Measurements from ENCODE around the gene NUMB. TPM values are rescaled to one million over a fixed set of nuclear protein-coding genes. Genes with fewer than 3 reads are reported as not detected.
A peak's percentile ranks its signal among the peaks of the same experiment; 100 is the strongest.

The NUMB gene
- total and polyA plus RNA-seq, 2 of the 13 experiments (the other 11 are each of a cell fraction or from before 2014, with no cell fraction given), result 20.3 to 71.1 TPM

DNA sequence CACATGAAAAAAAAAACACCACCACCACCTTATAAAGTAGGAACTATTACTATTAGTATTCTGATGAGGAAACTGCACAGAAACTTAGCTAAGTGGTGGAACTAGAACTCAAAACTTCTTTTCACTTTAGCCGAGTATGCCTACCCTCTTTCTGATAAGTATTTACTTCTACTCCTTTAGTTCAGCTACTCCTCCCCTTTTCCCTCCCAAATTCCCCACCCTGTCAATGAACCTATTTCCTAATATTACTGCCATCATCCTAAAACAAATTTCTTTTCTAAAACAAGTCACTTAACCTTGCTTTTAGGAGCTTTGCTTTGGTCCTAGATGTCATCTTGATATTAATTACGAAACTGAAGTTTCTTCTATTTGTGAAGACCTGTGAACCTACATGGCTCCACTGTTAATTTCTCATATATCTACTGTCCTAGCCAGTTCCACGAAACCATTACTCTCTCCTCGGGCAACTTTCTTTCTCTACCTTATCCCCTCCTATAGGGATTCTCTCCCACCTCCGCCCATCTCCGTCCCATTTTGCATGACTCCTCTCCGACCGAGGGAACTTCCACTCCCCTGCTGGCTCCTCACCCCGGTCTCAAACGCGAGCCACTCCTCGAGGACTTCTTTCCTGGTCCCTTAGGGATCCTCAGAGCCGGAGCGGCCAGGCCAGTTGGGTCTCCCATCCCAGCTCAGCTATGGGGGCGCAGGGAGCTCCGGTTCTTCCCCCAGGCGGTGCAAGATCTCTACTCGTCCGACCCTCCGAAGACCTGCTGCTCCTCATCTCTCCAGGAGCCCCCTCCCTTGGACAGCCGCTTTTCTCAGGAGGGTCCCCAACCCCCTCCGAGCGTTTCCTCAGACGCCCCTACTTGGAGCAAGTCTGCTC lies 1.1 kb downstream of the NUMB start (continued):
- TF ChIP-seq, protein P1, sequence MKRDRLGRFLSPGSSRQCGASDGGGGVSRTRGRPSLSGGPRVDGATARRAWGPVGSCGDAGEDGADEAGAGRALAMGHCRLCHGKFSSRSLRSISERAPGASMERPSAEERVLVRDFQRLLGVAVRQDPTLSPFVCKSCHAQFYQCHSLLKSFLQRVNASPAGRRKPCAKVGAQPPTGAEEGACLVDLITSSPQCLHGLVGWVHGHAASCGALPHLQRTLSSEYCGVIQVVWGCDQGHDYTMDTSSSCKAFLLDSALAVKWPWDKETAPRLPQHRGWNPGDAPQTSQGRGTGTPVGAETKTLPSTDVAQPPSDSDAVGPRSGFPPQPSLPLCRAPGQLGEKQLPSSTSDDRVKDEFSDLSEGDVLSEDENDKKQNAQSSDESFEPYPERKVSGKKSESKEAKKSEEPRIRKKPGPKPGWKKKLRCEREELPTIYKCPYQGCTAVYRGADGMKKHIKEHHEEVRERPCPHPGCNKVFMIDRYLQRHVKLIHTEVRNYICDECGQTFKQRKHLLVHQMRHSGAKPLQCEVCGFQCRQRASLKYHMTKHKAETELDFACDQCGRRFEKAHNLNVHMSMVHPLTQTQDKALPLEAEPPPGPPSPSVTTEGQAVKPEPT (CRISPR knock-in tag; IDR thresholded peaks at IDR 0.05; ENCODE audit: low read depth), result no peak
- TF ChIP-seq RBFOX2 (IDR thresholded peaks at IDR 0.05; ENCODE audit: low read depth, low read length) (no peak), TBX3 (IDR thresholded peaks at IDR 0.05; ENCODE audit: borderline replicate concordance) (no peak), RARA (CRISPR knock-in tag; IDR thresholded peaks at IDR 0.05) (no peak), ZNF891 (CRISPR knock-in tag; IDR thresholded peaks at IDR 0.05) (peak; percentile 15; the same call in 1 of the 2 replicates), SIN3A (IDR thresholded peaks at IDR 0.05; ENCODE audit: borderline replicate concordance, low read depth, low read length) (peak; percentile 43; the same call in 1 of the 2 replicates), ZNF678 (CRISPR knock-in tag; IDR thresholded peaks at IDR 0.05) (no peak), ZNF446 (CRISPR knock-in tag; IDR thresholded peaks at IDR 0.05) (0 out of 2 replicates have a peak, but pooled peaks have one; percentile 5), ZNF317 (CRISPR knock-in tag; IDR thresholded peaks at IDR 0.05) (0 out of 2 replicates have a peak, but pooled peaks have one; percentile 34), NR1H2 (CRISPR knock-in tag; IDR thresholded peaks at IDR 0.05; ENCODE audit: borderline replicate concordance, low read depth) (no peak), ZNF296 (CRISPR knock-in tag; conservative IDR thresholded peaks at IDR 0.05) (0 out of 2 replicates have a peak, but pooled peaks have one; percentile 55)
- TF ChIP-seq, protein P2, sequence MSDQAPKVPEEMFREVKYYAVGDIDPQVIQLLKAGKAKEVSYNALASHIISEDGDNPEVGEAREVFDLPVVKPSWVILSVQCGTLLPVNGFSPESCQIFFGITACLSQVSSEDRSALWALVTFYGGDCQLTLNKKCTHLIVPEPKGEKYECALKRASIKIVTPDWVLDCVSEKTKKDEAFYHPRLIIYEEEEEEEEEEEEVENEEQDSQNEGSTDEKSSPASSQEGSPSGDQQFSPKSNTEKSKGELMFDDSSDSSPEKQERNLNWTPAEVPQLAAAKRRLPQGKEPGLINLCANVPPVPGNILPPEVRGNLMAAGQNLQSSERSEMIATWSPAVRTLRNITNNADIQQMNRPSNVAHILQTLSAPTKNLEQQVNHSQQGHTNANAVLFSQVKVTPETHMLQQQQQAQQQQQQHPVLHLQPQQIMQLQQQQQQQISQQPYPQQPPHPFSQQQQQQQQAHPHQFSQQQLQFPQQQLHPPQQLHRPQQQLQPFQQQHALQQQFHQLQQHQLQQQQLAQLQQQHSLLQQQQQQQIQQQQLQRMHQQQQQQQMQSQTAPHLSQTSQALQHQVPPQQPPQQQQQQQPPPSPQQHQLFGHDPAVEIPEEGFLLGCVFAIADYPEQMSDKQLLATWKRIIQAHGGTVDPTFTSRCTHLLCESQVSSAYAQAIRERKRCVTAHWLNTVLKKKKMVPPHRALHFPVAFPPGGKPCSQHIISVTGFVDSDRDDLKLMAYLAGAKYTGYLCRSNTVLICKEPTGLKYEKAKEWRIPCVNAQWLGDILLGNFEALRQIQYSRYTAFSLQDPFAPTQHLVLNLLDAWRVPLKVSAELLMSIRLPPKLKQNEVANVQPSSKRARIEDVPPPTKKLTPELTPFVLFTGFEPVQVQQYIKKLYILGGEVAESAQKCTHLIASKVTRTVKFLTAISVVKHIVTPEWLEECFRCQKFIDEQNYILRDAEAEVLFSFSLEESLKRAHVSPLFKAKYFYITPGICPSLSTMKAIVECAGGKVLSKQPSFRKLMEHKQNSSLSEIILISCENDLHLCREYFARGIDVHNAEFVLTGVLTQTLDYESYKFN (CRISPR knock-in tag; conservative IDR thresholded peaks at IDR 0.05), result no peak
- TF ChIP-seq, protein P3, sequence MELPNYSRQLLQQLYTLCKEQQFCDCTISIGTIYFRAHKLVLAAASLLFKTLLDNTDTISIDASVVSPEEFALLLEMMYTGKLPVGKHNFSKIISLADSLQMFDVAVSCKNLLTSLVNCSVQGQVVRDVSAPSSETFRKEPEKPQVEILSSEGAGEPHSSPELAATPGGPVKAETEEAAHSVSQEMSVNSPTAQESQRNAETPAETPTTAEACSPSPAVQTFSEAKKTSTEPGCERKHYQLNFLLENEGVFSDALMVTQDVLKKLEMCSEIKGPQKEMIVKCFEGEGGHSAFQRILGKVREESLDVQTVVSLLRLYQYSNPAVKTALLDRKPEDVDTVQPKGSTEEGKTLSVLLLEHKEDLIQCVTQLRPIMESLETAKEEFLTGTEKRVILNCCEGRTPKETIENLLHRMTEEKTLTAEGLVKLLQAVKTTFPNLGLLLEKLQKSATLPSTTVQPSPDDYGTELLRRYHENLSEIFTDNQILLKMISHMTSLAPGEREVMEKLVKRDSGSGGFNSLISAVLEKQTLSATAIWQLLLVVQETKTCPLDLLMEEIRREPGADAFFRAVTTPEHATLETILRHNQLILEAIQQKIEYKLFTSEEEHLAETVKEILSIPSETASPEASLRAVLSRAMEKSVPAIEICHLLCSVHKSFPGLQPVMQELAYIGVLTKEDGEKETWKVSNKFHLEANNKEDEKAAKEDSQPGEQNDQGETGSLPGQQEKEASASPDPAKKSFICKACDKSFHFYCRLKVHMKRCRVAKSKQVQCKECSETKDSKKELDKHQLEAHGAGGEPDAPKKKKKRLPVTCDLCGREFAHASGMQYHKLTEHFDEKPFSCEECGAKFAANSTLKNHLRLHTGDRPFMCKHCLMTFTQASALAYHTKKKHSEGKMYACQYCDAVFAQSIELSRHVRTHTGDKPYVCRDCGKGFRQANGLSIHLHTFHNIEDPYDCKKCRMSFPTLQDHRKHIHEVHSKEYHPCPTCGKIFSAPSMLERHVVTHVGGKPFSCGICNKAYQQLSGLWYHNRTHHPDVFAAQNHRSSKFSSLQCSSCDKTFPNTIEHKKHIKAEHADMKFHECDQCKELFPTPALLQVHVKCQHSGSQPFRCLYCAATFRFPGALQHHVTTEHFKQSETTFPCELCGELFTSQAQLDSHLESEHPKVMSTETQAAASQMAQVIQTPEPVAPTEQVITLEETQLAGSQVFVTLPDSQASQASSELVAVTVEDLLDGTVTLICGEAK (IDR thresholded peaks at IDR 0.05), result no peak
- TF ChIP-seq, protein P3 (CRISPR knock-in tag; IDR thresholded peaks at IDR 0.05), result 0 out of 2 replicates have a peak, but pooled peaks have one; percentile 3
